Transverse colon (tissue), 4 donors: Measurements from ENCODE around the gene PDK3. TPM values are rescaled to one million over a fixed set of nuclear protein-coding genes. Genes with fewer than 3 reads are reported as not detected.

Experiments
- DNase-seq: peaks from one replicate; pipeline ENCODE4 v3.0.0-alpha.2; 2019
- H3K27ac ChIP-seq, 4 donors: fragments of 200-600 bp; sonication (generic); 2 replicates each; pipeline ENCODE4 v1.5.1; 2016 to 2018; ENCODE audit warnings: inconsistent platforms in 4 of 4
- H3K27me3 ChIP-seq: fragments of 200-600 bp; sonication (generic); 2 replicates; pipeline ENCODE4 v1.5.1; 2017; ENCODE audit warnings: inconsistent platforms
- H3K36me3 ChIP-seq, 4 donors: fragments of 200-600 bp; sonication (generic); 2 replicates each; pipeline ENCODE4 v1.5.1; 2017 to 2019; ENCODE audit warnings: inconsistent platforms in 4 of 4
- H3K4me1 ChIP-seq, 4 donors: fragments of 200-600 bp; sonication (generic); 2 replicates each; pipeline ENCODE4 v1.5.1; 2017 to 2020; ENCODE audit warnings: inconsistent platforms in 4 of 4
- H3K4me3 ChIP-seq, 4 donors: fragments of 200-600 bp; sonication (generic); 1 replicate in 1 of 4; 2 replicates in 3 of 4; pipeline versions ENCODE4 v1.5.1 to v1.6.1; 2017 to 2019; ENCODE audit warnings: inconsistent platforms in 4 of 4
- H3K9me3 ChIP-seq, 2 donors: fragments of 200-600 bp; sonication (generic); 2 replicates each; pipeline ENCODE4 v1.5.1; 2017 to 2019; ENCODE audit warnings: inconsistent platforms in 2 of 2
- EP300 ChIP-seq: sonication (generic); formaldehyde crosslinking; IDR thresholded peaks from one replicate; pipeline ENCODE4 v1.6.1; 2017; ENCODE audit warnings: antibody characterized with exemption, low read depth
- POLR2A ChIP-seq: fragments of 450-650 bp; IDR thresholded peaks from one replicate; pipeline ENCODE4 v1.6.1; 2016; ENCODE audit warnings: antibody characterized with exemption, mild to moderate bottlenecking, moderate library complexity
- POLR2AphosphoS5 ChIP-seq, 3 donors: sonication (generic); formaldehyde crosslinking; IDR thresholded peaks; one replicate each; pipeline ENCODE4 v1.6.1; 2016; ENCODE audit warnings: antibody characterized with exemption in 3 of 3
- WGBS, 2 donors: methylation state at CpG; one replicate each; pipeline ENCODE4 v1.1.5; 2018; ENCODE audit warnings: low coverage in 1 of 2; 5-methylcytosine and 5-hydroxymethylcytosine counted together
- in situ Hi-C, 4 donors: fragments of 200-750 bp; cut with MboI; loops; one replicate each; pipeline versions ENCODE4 v1.15.0 to v1.15.1; 2017; ENCODE audit warnings: low sequenced_read_pairs in 3 of 4, low pct_ligation_motif_present in 1 of 4, low pct_unique_long_range_greater_than_20kb in 1 of 4
- intact Hi-C: fragments of 100-400 bp; cut with DNase I; formaldehyde crosslinking; loops from one replicate; pipeline ENCODE4 v1.15.1; 2023; ENCODE audit warnings: low total_unique reads
- total RNA-seq, 4 donors: library from RNA; depleted of rRNA; stranded (reverse); fragments of >200 nt; gene quantifications; one replicate each; pipeline ENCODE4 v1.1.0, GENCODE V29; 2016
- TF ChIP-seq, protein P1 (sequence below), 5 experiments: fragments of 200-600 bp in 3 of 5; fragments of 450-650 bp in 2 of 5; sonication (generic) in 3 of 5; IDR thresholded peaks; 1 replicate in 2 of 5; 2 replicates in 3 of 5; pipeline ENCODE4 v1.5.1; 2016 to 2017; ENCODE audit warnings: antibody characterized with exemption in 5 of 5, inconsistent platforms in 3 of 5, mild to moderate bottlenecking in 2 of 5, moderate library complexity in 1 of 5

PDK3 gene
- total RNA-seq, 4 donors from 2014 or later = 9.4 to 36.8 (median 27.0) TPM

DNA sequence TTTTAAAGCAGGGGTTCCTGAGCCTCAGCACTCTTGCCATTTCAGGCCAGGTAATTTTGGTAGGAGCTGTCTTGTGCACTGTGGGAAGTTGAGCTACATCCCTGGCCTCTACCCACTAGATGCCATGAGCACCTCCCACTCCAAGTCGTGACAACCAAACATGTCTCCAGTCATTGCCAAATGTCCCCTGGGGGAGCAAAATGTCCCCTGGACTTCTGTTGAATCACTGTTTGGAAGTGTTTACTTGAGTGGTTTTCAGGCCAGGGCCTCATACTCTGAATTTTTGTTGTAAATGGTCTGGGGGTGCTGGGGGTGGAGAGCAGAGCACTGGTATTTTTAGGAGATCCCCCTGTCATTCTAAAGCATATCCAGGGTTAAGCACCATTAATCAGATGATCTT lies 3.2 kb downstream of the PDK3 start:
- H3K4me3 ChIP-seq = no peak overlapping the region
- H3K4me1 ChIP-seq = peaks cover 0 to 25% (median 5%) of the 10 kb centered on the region in 4 donors
- H3K27ac ChIP-seq = peak overlapping the region in 1 of 4 donors; percentile 9
- no peak for DNase-seq
- no peaks in the 10 kb centered on the region for H3K9me3 ChIP-seq
- in situ Hi-C loops = no loop called here
- TF ChIP-seq EP300 (no peak), POLR2AphosphoS5 (IDR thresholded peaks at IDR 0.05) (no peak), POLR2A (no peak)
- TF ChIP-seq, protein P1, sequence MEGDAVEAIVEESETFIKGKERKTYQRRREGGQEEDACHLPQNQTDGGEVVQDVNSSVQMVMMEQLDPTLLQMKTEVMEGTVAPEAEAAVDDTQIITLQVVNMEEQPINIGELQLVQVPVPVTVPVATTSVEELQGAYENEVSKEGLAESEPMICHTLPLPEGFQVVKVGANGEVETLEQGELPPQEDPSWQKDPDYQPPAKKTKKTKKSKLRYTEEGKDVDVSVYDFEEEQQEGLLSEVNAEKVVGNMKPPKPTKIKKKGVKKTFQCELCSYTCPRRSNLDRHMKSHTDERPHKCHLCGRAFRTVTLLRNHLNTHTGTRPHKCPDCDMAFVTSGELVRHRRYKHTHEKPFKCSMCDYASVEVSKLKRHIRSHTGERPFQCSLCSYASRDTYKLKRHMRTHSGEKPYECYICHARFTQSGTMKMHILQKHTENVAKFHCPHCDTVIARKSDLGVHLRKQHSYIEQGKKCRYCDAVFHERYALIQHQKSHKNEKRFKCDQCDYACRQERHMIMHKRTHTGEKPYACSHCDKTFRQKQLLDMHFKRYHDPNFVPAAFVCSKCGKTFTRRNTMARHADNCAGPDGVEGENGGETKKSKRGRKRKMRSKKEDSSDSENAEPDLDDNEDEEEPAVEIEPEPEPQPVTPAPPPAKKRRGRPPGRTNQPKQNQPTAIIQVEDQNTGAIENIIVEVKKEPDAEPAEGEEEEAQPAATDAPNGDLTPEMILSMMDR (IDR thresholded peaks at IDR 0.05) = no peak
- no peaks in the 10 kb centered on the region for H3K27me3 ChIP-seq
- 43% methylated on average over 1 of the region's 1 CpG; no CpG with 5 or more reads in 1 of the 2 donors for WGBS, 2 donors
- no peaks in the 10 kb centered on the region for H3K36me3 ChIP-seq
- intact Hi-C loops = no loop called here

DNA sequence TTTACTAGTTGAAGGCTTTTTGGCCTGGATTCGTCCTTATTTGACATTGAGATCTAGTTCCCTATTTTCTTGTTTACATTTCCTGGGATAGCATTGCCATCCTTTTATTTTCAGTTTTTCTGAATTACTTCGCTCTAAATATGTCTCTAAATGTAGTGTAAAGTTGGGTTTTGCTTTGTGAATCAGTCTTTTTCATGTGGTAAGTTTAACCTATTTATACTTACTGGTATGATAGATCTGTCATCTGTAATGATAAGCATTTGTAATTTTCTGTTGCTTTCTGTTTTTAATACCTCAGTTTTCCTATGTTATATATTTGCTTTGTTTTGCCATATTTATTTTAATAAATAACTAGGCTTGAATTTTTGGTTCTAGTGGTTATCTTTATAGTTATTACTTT lies 6.7 kb downstream of the PDK3 start:
- Histone ChIP-seq H3K27me3 (no peaks in the 10 kb centered on the region), H3K4me1 (peaks cover 0 to 24% (median 6%) of the 10 kb centered on the region in 4 donors), H3K9me3 (no peaks in the 10 kb centered on the region), H3K36me3 (no peaks in the 10 kb centered on the region), H3K4me3 (no peak overlapping the region), H3K27ac (no peak overlapping the region)
- intact Hi-C loops = no loop called here
- no peak for DNase-seq
- in situ Hi-C loops = no loop called here
- 20 to 49% methylated on average over 1 to 2 of the region's 2 CpGs for WGBS, 2 donors
- TF ChIP-seq, protein P1 (IDR thresholded peaks at IDR 0.05) = no peak
- TF ChIP-seq POLR2AphosphoS5 (IDR thresholded peaks at IDR 0.05) = no peak
- TF ChIP-seq EP300 = no peak
- no peak for TF ChIP-seq POLR2A

DNA sequence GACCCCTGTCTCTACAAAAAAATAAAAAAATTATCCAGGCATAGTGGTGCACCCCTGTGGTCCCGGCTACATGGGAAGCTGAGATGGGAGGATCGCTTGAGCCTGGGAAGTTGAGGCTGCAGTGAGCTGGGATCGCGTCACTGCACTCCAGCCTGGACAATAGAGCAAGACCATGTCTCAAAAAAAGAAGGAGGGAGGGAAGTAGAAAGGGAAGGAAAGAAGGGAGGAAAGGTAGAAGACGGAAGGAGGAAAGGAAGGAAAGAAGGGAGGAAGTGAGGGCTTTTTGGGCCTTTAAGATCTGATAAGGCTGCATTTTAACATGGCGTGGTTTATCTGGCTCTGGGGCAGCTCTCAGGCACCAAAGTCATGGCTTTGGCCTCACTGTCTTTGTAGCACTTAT lies 10.4 kb downstream of the PDK3 start:
- no peak for TF ChIP-seq POLR2AphosphoS5 (IDR thresholded peaks at IDR 0.05)
- TF ChIP-seq EP300 = no peak
- no peak for TF ChIP-seq POLR2A
- TF ChIP-seq, protein P1 (IDR thresholded peaks at IDR 0.05) = no peak
- 81% methylated on average over 6 of the region's 6 CpGs; no CpG with 5 or more reads in 1 of the 2 donors for WGBS, 2 donors
- no peaks in the 10 kb centered on the region for H3K27me3 ChIP-seq
- DNase-seq = no peak
- no peaks in the 10 kb centered on the region for H3K9me3 ChIP-seq
- no peak overlapping the region for H3K4me3 ChIP-seq
- in situ Hi-C loops = no loop called here
- no peaks in the 10 kb centered on the region for H3K36me3 ChIP-seq
- intact Hi-C loops = no loop called here
- no peak overlapping the region for H3K27ac ChIP-seq
- peaks cover 3 to 47% (median 13%) of the 10 kb centered on the region in 4 donors for H3K4me1 ChIP-seq

DNA sequence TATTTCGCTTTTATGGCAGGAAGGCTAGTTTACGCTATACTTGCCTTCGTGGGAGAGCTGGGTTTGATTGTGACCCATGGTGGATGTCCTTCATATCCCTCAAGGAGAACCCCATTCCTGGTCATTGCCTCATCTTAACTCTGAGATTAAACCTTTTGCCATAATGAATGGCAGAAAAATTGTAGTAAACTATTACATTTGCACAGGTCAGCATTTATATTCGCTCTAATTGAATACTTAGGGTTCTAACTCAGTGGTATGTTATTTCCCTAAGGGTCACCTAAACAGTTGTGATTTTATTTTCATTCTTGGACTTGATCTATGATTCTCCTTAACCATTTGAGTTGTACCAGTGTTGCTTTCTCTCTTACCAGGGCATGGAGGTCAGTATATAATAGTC lies 13.4 kb downstream of the PDK3 start:
- Histone ChIP-seq H3K9me3 (no peaks in the 10 kb centered on the region), H3K36me3 (no peaks in the 10 kb centered on the region), H3K27me3 (no peaks in the 10 kb centered on the region), H3K4me1 (peaks cover 3 to 36% (median 11%) of the 10 kb centered on the region in 4 donors), H3K4me3 (no peak overlapping the region), H3K27ac (peak overlapping the region; percentile 66 to 86 (median 80))
- in situ Hi-C loops = no loop called here
- TF ChIP-seq POLR2A = no peak
- TF ChIP-seq, protein P1 (IDR thresholded peaks at IDR 0.05) = no peak
- TF ChIP-seq POLR2AphosphoS5 (IDR thresholded peaks at IDR 0.05) = no peak
- TF ChIP-seq EP300 = no peak
- 91 to 100% methylated on average over 1 to 4 of the region's 4 CpGs for WGBS, 2 donors
- DNase-seq = no peak
- intact Hi-C loops = no loop called here
